Myocyte (in vitro differentiated cells): ENCODE data around the gene LHFPL2. TPM values are rescaled to one million over a fixed set of nuclear protein-coding genes. Genes with fewer than 3 reads are reported as not detected.
A peak's percentile ranks its signal among the peaks of the same experiment; 100 is the strongest.
"Not testable (repeated sequence)": the region's sequence is repeated elsewhere in the genome, so short reads cannot be mapped to it uniquely, and the experiment has no call there.

Experiments
- DNase-seq: peaks from one replicate; pipeline ENCODE4 v3.0.0-alpha.2; 2012; ENCODE audit warnings: low read depth
- total RNA-seq: library from RNA; depleted of rRNA; stranded (reverse); fragments of >200 nt; gene quantifications from 2 replicates; pipeline ENCODE4 v1.2.3, GENCODE V29; 2014

Gene LHFPL2
- total RNA-seq, 1 donor from 2014 or later: 30.0 TPM

DNA sequence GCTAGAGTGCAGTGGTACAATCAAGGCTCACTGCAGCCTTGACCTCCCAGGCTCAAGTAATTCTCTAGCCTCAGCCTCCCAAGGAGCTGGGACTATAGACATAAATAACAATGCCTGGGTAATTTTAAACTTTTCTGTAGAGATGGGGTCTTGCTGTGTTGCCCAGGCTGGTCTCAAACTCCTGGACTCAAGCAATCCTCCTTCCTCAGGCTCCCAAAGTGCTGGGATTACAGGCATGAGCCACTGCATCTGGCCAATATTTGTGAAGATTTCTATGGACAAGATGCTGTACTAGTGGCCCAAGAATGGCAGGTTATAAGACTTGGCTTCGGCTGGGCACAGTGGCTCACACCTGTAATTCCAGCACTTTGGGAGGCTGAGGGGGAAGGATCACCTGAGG is 18.4 kb upstream of the LHFPL2 start:
- not testable (repeated sequence) for DNase-seq

DNA sequence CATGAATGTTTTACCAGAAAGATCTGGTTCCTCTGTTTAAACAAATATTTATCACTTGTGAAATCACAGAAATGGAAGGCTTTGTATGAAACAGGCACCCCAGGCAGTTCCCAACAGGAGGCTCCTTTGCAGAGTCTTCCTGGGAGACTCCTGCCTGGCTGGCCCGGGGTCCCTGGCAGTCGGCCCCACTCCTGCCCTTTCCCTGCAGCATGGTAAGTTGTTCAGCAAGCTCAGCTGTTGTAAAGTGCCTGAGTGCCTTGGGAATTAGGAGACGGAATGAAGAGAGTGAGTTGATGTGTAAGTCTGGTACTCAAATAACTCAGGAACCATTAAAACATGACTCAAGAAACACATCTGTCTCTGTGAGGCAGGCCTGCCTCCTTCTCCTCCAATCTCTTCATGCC is 17.5 kb upstream of the LHFPL2 start:
- peak; percentile 41 for DNase-seq

DNA sequence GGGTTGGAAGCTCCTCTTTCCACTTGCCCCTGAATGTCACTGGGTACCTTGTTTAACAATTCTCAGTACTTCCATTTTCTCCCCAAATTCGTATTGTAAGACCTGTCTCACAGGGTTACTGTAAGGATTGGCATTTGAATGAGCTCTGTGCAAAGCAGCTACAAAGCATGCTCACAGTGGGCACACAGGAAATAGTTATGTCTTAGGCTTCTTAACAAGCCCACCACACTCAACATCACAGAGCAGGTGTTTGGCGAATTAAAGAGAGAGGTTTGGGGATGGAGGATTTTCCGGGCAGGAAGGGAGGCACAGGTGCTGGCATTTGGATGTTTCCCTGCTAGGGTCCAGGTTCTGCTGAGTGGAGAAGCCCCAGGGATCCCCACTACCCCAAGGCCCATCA is 17.0 kb upstream of the LHFPL2 start:
- DNase-seq: no peak

DNA sequence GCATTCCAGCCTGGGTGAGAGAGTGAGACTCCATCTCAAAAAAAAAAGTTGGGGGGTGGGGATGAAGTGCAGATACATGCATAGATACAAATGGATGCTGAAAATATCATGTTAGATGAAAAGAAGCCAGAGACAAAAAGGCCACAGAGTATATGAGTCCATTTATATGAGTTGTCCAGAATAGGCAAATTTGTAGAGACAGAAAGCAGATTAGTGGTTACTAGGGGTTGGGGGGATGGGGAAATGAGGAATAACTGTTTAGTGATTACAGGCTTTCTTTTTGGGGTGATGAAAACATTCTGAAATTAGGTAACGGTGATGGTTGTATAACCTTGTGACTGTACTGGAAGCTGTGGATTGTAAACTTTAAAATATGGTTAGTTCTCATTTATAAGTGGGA is 13.8 kb upstream of the LHFPL2 start:
- DNase-seq: no peak

DNA sequence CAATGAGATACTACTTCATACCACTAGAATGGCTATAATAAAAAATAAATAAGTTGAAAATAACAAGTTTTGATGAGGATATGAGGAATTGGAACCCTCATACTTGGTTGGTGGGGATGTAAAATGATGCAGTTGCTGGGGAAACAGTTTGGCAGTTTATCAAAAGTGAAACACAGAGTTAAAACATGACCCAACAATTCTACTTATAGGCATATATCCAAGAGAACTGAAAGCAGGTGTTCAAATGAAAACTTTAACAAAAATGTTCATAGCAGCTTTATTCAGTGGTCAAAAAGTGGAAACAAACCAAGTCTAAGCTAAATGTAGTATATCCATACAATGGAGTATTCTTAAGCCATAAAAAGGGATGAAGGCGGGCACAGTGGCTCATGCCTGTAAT is 13.1 kb upstream of the LHFPL2 start:
- DNase-seq: no peak

DNA sequence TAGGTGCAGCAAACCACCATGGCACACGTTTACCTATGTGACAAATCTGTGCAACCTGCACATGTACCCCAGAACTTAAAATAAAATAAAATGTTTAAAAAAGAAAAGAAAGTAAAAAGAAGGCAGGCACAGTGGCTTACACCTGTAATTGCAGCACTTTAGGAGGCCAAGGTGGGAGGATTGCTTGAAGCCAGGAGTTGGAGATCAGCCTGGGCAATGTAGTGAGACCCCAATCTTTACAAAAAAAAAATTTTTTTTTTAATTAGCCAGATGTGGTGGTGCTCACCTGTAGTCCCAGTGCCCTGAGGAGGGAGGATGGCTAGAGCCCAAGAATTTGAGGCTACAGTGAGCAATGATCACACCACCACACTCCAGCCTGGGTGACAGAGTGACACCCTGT is 12.5 kb upstream of the LHFPL2 start:
- DNase-seq: no peak

DNA sequence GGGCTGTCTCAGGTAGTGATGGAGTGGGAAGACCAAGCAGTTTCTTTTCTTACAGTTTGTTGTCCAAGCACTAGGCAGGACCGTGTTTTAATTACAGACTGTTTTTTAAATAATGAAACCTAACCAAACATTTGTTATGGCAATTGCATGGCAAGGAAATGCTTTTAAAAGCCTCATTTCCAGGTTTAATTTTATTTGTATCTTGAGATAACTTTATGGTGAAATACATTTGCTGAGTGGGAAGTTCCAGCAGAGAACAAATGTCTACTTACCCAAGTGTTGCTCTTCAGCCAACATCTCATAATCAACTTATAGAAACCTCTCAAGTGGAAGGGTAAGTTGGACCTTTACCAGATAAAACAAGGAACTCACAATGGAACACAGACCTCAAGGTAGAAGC is 11.8 kb upstream of the LHFPL2 start:
- DNase-seq: no peak

DNA sequence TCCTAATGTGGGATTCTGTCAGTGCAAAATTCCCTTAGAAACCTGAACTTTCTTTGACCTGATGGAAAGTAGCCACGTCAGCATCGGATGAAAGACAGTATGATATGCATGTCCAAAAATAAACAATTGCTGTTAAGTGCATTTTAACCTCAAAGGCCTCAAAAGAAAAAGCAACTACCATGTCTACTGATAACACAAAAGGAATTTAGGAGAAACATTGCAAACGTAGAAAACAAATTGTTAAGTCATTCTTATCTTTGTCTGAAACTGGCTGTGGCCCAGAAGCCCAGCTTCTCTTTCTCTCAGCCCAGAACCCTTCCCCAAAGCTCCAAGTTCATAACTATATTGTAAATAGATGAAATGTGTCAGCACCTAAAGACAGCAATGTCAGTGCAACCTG is 11.1 kb upstream of the LHFPL2 start:
- DNase-seq: no peak

DNA sequence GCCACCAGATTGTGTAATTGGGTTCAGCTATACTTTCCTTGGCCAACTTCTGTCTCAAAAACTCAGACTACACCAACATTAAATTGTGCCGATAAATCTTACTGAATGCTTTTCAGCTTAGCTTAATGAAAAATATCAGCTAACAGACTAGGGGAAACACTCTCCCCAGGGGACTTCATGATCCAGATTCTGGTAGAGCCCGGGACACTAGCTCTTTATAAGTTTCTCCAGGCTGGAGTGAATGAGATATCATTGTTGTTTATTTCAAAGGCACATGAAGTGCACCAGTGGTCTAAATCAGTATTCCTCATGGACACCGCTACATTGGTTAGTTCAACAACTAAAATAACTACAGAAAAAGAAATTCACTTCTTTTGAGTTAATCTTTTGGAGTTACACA is 10.5 kb upstream of the LHFPL2 start:
- no peak for DNase-seq

DNA sequence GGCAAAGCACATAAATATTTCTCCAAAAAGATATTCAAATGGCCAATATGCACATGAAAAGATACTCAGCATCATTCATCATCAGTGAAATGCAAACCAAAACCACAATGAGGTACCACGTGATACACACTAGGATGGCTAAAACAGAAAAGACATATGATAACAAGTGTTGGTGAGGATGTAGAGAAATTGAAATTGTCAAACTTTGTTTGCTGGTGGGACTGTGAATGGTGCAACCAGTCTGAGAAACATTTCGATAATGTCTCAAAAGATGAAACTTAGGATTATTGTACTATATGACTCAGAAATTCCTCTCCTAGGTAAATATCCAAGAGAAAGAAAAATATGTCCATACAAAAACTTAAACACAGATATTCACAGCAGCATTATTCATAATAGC is 8.6 kb upstream of the LHFPL2 start:
- no peak for DNase-seq

DNA sequence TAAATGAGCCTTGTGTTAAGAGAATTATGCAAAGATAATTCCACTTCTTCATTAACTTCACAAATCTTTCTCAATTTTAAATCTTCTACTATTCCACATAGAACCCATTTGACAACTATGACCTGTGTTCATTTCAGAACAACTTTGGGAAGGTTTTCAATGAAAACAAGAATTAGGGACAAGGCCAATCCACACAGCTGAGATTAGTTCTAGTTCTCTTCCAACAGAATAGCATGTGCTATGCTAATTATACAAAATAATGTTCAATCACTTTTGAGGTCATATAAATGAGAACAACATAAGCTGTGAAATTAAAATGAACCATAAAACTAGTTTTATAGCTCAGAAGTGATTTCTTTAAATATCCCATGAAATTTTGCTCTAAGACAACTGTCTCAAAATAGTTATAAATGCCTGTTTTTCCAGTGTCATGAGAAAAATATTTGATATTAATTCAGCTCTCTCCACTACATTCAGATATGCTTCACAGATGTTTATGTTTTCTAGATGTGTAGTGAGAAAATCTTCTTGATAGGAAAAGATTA is 7.2 kb upstream of the LHFPL2 start:
- no peak for DNase-seq

DNA sequence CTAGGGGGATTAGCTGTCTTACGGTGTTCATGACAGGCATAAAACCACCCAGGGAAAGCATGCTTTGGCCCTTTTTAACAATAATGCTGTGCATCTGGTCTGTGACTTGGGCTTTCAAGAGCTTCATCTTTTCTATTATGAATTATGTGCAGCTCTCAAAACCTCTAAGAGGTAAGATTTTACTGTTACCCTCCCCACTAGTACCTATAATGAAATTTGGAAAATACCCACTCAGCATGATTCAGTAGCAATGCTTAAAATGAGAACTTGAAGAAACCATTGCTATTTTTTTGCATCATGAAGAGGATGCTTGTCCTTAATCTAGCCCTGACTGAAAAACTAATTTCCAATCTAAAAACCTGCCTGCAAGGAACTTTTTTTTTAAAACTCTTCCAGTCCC is 5.8 kb upstream of the LHFPL2 start:
- no peak for DNase-seq

DNA sequence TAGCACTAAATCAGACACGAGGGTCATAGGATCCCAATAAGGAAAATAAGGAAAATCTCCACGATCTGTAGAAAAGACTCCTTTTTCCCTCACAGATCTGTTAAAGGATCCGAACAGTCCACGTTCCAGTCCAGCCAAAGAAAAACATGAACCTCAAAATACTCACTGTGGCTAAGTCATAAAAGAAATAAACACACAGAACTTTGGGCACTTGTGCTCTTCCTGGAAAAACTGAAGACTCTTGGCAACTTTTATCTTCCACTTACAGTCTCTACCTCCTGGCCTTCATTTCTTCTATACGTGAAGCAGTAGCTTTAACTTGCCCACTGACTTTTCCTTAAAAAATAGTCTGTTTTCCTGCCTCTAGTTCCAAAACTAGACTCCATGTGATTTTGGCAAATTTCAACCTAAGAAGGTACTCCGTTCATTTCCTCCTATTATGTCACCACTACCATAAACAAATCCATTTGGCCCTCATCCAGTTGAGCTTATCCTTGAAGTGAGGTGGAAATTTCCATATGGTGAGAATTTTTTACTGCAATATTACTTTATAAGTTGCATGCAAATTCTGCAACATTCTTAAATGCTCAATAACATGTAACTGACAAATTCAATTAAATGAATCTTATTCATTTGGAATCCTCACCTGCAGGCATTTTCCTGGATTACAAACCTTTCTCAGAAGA is 5.3 kb upstream of the LHFPL2 start:
- DNase-seq: no peak

DNA sequence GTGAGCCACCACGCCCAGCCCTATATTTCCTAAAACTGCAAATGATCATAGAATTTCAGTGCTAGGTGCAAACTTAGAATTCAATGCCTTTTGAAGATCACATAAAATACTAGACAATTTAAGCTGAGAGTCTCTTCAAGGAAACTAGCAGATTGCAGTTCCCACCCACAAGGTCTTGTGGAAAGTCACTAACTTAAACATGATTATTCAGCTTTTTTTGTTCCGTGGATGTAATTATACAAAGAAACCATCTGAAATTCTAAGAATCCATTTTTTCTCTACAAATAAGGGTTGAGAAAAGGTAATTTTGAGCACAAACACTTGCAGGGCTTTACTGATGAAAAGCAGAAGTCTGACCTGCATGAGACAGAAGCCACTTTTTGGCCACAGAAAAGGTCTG is 4.5 kb upstream of the LHFPL2 start:
- no peak for DNase-seq

DNA sequence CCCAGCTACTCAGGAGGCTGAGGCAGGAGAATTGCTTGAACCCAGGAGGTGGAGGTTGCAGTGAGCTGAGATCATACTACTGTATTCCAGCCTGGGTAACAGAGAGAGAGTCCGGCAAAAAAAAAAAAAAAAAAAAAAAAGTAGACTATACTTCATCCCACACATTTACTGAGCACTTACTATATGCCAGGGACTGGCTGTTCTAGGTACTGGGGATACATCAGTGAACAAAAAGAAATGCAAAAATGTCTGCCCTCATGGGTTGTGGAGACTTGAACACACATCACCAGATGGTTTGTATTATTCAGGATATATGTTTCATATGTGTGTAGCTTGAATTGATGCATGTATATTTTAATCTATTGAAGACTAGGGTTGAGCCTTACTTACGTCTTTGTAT is 2.9 kb upstream of the LHFPL2 start:
- no peak for DNase-seq

DNA sequence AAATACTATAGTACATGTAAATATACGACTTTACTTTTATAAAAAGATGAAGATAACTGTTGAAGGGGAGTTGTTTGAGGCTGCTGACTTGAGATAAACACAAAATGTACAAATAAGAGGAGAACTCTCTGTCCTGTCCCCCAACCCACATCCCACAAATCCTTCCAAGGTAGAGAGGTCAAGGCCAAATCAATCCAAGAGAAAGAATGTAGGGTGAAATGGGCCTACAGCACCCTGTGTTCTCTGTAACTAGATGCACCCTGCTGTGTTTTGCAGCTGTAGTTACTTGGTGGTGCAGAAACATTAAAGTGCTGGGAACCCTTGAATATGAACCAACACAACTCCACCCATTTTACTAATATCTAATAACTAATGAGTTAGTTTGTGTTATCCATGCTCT is 2.0 kb upstream of the LHFPL2 start:
- DNase-seq: no peak

DNA sequence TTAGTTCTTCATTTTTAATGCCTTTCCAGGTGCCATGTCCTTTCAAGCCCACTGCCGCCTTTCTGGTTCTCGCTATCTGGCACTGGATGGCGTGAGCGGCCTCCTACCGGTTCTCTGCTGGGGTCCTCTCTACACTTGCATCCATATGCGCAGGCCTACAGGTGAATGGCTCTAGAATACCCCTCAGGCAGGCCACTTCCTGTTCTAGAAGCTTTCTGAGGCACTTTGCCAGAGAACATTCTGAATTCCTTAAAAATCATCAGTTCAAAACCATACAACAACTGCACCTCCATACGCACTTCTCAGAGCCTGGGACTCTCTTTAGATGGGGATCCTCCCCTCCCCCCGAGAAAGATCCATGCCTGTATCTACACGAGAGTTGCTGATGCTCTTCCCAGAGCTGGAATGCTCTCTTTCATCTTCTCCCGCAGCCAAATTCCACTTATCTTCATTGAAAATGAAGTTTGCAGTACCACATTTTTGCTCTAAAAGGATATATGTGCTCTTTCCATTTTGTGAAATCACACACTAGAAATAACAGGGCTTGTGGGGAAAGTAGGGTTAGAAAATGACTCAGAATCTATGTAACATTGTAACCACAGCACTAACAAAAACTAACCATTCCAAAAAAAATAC is 1.4 kb upstream of the LHFPL2 start:
- DNase-seq: no peak

DNA sequence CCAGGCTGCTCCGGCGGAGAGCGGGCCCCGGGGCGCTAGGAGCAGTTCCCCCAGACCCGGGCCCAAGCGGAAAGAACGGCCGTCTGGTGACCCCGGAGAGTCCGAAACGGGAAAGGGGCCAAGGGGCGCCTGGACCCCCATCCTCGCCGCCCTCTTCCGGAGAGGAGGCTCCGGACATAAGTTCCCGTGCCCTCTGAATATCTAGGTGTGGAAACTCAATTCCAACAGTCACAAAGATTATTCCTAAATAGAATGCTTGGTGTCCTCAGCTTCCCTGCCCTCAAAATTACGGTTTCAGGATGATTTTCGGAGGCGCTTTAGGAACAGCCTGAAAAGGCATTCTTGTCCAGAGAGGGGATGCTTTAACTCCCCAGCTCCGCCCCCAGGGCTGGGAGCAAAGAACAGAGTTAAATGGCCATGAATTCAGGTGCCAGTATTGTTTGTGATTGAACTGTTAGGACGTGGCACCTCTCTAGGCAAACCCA is 681 bp upstream of the LHFPL2 start:
- DNase-seq: no peak

DNA sequence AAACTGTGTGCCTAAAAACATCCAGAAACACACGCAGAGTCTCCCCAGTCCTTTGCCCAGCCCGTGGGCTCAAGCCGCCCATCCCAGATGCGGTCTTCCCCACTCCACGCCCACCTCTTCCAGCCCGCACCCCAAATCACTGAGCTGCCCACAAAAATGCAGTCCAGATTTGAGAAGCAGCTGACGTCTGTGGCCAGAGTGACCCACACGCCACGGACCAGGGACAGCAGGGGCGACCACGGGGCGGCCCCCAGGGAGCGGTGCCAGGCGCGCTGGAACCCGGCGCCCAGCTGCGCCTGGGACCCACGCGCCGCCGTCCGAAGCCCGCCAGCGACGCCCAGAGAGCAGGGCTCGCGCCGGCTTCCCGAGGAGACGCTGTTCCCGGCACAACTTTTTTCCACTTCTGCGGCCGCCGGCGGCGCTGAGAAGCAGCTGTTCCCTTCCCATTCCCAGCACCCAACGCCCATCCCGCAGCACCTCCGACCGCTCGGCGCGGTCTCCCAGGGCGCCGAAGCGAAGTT is 674 bp downstream of the LHFPL2 start:
- peak; percentile 93 for DNase-seq

DNA sequence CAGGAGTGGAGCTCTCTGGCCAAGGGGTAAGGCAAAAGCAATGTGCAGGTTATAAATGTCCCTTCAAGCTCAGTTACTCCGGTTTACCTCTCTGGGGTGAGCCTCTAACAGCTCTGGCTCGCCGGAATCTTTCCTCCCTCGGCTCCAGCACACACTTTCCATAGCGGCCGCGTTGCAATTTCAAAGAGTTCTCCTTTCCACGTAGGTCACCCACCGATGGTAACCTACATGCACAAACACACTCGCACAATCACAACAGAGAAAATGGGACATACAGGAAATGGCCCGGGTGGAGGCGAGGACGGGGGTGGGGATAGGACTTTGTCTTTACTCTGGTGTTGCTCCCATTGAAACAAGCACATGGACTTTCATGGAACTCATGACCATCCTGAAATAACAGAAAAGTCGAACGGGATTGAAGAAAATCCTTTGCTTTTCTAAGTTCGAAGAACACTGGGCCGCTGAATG is 1.2 kb downstream of the LHFPL2 start:
- DNase-seq: peak; percentile 50

DNA sequence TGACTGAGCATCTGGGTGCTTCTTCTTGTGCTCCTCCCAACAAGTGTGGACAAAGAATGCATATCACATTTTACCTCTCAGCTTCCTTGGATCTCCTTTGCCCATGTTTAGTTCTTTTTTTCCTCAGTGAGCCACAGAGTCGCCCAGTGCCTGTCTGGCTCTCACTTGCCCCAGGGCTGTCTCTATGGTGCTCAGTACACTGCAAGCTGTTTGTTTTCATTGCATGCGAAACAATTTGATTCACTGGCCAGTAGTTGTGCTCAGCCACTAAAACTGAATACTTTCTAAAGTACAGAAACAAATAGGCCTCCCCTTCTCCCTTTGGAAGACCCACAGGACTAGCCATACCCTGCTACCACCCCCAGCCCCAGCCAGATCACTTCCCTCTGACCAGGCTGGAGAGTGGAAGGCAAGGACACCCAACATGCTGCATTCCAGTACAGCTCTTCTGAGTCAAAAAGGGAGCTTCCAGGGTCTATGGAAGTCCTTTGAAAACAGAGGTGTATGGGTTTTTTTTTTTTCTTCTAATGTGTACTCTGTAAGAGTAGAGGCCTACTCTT is 3.8 kb downstream of the LHFPL2 start:
- no peak for DNase-seq

DNA sequence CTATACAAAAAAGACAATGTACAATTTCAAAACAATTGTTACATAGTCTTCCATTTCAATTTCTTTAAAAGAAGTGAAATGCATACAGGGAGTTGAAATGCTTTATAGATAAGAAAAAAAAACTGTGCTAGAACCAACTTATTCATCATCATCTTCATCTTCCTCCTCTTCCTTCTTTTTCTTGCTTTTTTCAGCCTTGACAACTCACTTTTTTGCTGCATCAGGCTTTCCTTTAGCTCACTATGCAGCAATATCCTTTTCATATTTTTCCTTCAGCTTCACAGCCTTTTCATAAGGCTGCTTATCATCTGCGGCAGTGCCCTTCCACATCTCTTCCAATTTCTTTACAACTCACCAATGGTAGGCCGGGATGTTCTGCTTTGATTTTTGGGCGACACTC is 4.4 kb downstream of the LHFPL2 start:
- no peak for DNase-seq
